ENCODE results near the gene P2RY2.

The P2RY2 gene

DNA sequence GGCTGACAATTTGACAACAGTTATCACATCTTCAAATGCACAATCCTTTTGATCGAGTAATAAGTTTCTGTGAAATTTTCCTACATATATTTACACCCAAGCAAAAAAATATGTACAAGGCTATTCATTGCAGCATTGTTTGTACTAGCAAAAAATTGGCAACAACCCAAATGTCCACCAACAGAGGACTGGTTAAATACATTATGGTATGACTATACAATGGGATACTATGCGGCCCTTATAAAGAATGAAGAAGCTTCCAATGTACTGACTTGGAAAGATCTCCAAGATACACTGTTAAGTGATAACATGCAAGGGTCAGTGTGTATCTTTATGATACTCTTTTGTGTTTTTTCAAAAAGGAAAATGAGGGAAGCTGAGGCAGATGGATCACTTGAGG is 8.2 kb upstream of the P2RY2 start:
- DNase-seq, result no peak

DNA sequence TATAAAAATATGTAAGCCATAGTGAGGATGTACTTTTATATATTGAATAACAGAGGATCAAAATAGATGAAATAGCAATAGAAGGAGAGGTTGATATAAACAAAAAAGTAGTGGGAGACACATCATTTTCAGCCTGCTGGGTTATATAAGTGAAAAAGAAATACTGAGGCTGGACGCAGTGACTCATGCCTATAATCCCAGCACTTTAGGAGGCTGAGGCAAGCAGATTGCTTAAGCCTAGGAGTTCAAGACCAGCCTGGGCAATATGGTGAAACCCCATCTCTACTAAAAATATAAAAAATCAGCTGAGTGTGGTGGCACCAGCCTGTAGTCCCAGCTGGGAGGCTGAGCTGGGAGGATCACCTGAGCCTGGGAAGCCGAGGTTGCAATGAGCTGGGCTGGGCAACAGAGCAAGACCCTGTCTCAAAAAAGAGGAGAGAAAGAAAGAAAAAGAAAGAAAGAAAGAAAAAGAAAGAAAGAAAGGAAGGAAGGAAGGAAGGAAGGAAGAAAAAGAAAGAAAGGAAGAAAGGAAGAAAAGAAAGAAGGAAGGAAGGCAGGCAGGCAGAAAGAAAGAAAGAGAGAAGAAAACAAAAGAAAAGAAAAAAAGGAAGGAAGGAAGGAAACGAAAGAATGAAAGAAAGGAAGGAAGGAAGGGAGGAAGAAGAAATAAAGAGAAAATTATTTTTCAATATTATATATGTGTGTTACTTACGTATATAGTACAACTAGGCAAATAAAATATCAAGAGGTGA is 7.0 kb upstream of the P2RY2 start:
- DNase-seq, result peak; percentile 29

DNA sequence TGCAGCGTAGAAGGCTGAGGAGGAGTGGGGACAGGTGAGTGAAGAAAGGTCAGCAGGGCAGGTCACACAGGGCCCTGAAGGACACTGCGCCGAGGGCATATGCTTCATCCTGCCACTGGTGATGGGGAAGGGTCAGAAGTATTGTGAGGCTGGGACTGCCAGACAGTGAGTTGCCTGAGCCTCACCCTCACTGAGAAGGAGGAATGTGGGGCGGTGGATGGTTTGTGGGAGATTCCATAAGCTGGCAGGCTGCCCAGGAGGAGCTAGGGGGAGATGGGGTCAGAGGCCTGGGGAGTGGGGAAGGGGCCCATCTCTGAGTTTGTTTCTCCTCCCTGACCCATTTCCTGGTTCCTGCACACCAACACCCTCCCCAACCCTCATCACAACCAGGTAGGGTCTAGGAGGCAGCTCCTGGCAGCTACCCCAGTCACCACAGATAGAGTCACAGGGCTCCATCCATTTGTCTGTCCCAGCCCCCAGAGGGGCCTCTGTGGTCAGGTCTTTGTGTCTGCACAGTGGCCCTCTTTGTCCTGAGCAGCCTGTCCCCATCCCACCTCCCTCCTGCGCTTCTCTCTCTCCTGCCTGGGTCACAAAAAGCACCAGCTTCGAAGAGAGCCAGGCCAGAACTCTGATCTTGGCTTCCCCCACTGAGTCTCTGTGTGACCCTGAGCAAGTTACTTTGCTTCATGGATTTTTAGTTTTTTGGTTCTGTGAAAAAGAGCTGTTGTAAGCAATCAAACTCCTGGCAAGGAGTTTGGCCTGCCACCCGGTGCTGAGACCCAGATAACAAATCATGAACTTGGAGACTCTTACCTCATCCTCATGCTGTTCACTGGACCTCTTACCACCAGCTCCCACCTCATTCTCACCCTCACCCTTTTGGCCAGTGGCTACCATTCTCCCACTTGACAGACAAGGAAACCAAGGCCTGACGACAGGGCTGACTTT is 4.6 kb upstream of the P2RY2 start:
- DNase-seq, result no peak

DNA sequence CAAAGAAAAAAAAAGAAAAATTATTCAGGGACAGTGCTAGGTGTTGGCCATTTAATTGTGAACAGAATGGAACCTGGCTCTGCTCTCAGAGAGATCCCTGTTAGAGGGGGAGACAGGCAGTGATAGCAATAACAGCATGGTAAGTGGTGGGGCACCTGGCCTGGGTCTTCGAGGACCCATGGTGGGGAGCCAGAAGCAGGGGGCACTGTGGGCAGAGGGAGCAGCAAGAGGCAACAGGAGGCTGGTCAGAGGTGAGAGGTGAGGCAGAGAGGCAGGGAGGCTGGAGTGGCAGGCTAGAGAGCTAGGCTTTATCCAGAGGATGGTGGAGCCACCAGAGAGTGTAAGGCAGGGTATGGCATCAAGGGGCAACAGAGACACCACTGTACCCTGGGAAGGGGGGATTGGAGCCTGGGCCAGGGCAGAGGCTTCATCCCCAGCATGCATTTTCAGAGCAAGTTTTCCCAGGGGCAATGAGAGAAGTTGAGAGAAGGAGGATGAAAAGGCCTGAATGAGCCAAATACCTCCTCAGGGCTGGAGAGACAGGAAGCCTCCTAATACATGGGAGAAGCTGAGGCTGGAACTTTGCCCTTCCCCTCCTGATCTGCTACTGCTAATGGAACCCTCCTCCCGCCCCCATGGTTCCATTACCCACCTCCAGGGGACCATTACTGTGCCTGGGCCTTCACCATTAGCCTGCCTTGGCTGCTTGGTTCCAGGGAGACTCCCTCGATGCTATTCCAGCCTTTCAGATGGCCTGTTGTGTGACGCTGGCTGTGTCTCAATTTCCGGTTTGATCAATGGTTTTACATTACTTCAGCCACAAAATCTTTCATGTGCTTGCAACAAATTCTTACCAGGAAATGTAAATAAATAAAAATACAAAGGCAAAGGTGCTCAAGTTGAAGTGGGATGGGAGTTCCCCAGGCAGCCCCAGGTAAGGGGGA is 2.6 kb upstream of the P2RY2 start:
- no peak for DNase-seq

DNA sequence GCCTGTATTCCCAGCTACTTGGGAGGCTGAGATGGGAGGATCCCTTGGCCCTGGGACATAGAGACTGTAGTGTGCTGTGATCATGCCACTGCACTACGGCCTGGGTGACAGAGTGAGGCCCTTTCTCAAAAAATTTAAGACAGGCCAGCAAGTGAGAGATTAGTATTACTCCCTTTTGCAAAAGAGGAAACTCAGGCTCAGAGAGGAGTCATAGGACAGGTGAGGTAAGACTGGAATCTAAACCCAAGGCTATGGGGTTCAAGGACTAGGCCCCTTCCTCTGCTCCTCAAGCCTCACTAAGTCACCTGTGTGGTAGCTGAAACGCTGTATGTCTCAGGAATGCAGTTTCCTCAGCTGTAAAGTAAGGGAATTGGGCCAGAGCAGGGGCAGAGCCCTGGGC is 1.6 kb upstream of the P2RY2 start:
- DNase-seq, result no peak

DNA sequence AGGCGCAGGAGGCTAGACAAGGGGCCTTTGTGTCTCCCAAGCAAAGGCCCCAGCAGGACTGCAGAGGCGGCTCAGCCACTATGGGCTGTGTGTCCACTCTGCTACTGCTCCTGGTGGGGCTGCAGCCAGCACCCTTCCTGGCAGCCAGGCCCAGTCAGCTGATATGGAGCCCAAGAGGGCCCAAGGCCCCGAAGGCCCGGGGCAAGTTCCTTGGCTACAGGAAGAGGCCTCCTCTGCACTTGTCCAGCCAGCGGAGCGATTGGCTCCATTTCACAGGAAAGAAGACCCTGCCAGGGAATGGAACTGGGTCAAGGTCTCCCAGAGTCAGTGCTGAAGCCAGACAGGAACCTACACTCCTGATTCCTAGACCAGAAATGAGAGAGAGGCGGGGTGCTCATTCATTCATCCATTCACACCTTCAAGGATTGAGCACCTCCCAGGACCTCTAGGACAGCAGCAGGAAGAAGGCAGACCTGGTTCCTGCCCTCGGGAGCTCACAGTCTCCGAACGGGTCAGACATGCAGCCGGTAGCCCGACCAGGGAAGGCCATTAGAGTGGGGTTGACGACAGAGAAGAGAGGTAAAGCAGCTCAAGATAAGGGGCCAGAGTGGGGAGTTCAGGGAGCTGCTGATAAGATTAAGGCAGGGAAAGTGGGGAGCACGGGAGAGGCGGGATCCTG is 811 bp upstream of the P2RY2 start:
- no peak for DNase-seq

DNA sequence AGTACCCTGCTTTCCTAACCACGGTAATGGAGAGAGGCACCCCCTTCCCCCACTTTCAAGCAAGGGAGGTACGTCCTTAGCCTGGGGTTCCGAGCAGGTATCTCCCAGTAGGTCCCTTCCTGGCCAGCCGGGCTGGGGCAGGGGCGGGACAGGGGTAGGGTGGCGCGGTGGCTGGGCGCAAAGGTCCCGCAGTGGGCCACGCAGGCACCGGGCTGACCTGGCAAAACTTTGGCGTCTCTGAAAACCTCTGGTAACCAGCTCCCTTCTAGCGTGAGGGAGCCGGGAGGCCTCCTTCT is 323 bp upstream of the P2RY2 start:
- DNase-seq, result no peak

DNA sequence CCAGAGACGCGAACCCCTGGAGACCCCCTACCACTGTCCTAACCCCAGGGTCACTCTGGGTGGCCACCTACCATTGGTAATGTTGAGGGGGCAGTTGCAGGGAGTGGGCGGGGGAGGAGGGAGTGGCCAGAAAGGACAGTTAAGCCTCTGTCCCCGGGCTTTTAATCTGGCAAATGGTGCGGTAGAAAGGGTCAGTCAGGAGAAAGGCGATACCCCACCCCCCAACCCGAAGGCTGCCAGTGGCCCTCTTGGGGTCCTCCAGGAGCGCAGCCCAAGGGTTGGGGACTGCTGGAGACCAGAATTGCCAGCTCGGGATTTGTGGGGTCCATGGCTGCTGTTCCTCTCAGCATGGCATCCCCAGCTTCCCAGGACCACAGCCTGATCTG is 742 bp downstream of the P2RY2 start:
- DNase-seq, result no peak

DNA sequence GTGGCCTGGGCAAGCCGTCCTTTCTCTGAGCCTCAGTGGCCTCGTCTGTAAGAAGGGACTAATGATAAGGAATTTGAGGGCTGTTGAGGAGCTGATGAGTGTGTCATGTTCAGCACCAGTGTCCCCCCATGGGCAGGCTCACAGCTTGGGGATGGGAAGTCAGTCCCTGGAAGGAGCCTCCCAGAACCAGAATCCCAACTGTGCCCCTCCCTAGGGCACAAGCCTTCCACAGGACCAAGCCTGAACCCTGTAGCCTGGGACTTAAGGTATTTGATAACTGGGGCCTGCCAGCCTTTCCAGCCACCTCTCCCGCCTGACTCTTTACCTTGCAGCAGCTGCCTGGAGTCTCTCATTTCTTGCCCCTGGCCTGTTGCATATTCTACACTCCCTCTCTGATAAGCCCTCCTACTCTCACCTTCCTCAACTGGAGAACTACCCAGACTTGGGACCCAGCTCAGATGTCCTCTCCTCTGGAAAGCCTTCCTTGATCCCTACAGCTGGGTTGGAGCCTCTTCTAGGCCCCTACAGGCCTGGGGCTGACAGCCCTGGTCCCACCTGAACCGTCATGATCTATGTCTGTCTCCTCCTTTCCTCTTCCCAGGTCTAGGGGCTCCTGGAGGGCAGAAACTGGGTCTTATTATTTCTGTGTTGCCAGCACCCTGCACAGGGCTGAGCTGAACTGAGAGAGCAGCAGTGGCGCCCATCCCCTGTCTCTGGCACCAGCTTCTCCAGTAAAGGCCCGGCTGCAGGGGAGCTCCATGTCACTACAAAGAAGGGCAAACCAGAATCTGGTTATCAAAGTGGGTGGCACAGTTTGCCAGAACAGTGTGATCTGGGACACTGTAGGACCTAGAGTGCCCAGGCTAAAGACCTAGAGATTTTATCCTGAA is 1.6 kb downstream of the P2RY2 start:
- no peak for DNase-seq

DNA sequence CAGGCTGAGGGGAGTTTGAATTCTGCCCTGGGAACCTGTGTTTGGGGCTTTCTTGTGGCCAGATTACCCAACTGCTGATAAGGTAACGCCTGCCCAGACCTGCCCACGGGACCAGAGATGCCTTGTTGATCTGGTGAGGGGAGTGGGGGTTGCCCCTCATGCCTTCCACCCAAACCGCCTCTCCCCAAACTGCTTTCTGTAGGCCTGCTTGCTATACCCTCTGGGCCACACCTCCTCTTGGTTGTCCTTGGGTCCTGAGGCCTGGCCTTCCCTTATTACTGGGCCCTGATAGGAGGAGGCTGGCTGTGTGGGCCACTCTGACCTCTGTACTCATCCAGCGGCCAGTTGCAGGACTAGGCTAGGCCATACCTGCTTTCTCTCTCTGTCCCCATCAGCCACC is 3.4 kb downstream of the P2RY2 start:
- no peak for DNase-seq

DNA sequence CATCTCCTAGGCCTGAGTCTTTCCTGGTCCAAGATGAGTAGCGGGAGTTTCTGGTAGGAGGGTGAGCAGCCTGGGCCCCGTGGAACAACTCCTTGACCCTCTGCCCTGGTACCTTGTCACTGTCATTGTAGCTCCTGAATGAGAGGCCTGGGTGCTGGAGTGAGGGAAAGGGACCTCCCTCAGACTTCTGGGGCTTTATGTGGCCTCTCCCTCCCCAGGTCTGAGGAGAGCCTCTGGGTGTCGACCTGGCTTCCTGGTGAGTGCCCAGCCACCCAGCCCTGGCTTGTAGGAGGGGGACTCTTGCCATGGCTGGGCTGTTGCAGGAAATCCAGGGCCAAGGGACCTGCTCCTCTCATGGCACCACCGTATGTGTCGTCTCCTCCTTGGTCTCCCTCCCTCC is 3.9 kb downstream of the P2RY2 start:
- no peak for DNase-seq

DNA sequence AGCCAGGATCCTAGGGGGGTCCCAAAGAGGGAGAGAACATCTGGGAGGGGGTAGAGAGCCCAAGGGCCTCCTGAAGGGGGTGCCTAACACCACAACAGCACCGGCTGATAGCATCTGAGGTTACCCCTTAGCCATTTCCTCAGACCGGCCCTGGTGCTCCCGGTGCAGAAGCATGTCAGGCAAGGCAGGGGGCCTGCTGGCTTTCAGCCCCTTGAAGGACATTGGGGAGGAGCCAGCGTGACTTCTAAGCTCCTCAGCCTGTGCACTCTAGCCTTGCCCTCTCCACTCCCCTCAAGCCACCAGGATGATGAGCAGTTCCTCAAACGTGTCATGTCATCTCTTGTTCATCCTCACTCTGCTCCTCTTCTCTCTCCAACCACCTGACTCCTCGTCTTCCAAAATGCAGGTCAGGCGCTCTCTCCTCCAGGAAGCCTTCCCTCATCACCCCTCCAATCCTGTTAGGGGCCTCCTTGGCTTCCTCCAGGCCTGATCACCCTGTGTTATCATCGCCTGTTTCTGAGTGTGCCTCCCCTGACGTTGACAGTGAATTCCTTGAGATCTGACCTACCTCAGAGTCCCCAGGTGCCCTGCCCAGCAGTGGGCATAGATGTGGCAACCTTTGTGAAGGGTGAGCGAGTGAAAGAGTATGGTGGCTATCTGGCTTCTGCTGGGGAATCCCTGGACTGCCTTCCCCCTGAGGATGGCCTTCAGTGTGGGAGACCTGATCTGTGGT is 6.1 kb downstream of the P2RY2 start:
- no peak for DNase-seq

DNA sequence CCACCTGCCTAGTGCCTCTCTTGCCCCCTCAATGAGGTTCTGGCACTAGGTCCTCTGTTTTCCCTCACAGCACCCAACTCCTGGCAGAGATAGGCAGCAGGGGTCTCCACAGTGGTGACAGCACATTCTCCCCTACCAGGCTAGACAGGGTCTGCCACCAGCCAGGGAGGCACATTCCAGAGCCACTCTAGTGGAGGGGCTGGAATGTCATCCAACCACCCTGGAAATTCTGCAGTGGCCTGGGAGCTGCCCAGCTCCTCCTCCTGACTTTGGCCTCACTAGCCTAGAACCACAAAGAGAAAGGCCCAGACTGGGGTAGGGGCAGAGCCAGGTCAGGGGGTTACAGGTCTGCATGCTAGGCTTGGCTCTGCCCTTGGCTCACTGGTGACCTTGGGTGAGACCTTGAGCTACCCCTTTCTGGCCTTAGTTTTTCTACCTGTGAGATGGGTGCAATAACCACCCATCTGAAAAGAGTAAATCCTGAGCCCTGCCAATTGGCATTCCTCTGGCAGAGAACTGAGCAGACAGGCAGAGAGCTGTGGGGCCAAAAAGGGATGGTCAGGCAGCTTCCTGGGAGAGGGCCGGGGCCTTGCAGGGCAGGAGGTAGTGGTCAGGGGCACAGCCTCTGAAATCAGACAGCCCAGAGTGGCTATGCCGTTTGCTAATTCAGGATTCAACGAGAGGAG is 7.1 kb downstream of the P2RY2 start:
- DNase-seq, result no peak

DNA sequence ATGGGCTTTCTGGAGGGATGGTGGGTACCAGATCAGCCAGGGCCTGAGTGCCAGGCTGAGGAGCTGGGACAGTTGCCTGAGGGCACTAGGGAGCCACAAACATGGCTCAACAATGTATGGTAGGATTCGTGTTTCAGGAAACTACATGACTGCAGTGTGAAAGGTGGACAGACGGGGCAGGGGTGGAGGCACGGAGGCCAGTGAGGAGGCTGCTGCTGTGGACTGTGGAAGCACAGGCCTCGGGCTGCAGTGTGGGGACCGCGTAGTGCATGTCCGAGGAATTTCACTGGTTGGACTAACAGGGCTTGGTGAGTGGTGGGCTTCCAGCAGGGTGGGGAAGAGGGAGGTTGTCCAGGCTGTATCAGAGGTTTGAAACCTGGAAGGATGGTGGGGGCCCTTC is 7.8 kb downstream of the P2RY2 start:
- DNase-seq, result no peak

DNA sequence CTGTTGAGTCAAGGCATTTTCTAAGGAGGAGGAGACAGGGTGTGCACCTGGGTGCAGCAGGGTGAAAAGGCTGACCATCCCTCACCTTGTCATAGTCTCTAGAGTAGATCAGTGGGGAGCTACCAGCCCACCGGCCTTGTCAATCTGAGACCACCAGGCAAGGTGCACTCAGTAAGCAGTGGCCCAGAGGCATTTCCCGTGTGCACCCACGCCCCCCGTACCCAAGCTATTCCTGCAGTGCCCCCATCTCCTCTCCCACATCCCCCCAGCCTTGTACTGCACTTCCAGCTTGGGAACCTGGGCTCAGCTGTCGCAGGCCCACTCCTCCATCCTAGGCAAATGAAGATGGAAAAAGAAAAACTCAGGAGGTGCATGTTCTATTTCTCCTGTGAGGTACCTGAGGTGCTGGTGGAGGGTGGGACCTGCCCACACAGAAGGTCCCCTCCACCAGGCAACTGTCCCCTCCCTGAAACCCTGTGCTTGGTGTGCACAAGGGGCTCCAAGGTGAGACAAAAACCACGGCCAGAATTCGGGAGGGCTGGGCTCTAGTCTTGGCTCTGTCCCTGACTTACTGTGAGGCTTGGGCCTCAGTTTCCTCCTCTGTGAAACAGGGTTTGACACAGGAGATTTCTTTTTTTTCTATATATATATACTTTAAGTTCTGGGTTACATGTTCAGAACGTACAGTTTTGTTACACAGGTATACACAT is 8.4 kb downstream of the P2RY2 start:
- no peak for DNase-seq

DNA sequence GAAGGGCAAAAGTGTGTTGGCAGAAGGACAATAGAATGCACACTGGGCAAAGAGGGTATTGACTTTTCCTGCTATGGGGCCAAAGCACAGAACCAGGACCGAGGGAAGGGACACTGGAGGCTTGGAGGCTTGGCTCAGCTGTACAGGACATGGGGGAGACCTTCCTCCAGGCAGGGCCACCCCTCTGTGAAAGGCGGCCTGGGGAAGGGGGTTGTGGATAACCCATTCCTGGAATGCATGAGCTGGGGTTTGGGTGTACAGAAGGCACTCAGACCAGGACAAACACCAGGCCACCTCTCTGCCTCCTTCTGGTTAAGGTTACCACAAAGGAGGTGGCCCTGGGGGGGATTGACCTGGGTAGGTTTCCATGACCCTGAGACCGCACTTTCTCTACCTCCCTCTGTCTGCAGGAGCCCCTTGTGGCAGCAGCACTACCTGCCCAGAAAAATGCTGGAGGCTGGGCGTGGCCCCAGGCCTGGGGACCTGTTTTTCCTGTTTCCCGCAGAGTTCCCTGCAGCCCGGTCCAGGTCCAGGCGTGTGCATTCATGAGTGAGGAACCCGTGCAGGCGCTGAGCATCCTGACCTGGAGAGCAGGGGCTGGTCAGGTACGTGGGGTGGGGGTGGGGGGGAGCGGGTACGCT is 9.6 kb downstream of the P2RY2 start:
- no peak for DNase-seq

DNA sequence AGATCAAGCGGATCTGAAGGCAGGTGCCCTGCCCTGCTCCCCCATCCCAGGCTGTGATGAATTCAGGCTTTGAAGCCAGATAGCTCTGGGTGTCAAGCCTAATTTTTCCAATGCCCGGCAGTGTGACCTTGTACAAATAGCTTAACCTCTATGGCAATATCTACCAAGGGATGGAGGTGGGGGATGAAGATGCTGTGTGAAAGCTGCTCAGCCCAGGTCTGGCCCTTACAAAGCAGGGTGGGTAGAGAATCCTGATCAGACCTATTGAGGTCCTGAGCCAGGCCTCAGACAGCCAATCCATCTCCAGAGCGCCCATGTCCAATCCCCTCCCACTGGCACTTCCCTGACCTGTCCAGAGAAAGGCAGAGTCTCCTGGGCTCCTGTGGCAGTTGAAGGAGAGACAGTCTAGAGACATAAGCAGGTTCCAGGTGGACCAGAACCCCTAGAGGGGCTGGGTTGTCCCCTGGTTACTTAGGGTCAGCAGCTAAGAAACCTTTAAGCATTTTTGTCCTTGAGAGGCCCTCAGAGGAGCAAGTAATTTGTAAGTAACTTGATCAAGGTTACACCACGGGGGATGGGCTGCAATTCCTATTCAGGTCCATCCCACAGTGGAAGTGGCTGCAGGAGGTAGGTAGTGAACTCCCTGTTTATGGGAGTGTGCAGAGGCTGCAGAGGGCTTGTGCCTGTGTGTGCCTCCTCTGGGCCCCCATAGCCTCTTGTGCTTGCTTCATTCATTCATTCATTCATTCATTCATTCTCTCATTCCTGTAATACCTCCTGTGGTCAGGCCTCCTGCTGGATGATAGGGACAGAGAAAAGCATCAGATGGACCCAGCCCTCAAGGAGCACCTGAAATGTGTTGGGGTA is 10.4 kb downstream of the P2RY2 start:
- DNase-seq, result no peak

DNA sequence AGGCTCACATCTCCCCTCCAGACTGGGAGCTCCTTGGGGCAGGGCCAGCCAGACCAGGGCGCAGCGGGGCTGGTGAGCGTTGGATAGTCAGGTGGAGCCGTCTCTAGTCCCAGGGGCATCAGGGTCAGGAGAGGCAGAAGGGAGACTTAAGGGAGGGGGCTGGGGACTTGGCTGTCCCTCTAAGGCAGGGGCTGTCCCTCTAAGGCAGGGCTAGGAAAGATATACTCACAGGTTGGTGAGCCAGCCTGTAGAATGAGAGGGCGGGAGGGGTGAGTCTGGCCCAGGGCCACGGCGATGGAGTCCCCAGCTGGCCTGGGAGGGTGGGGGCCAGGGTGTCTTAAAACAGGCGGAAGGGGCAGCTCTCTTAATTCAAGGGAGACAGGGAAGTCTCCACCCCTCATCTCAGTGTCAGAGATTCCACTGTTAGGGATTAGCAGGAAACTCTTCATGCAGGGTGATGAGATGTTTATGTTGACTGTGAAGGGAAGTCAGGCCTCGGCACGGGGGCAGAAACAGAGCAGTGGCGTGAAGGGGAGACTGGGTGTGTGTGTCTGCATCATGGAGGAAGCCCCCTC is 11.3 kb downstream of the P2RY2 start:
- no peak for DNase-seq
